CD4-positive, alpha-beta T cell treated with Interleukin-6 at 100 ng/mL for 8 hours (primary cell): ENCODE results near the gene HDAC6.
"Not testable (repeated sequence)": the region's sequence is repeated elsewhere in the genome, so short reads cannot be mapped to it uniquely, and the experiment has no call there.

Source experiments
- DNase-seq: peaks from one replicate; pipeline ENCODE4 v3.0.0-alpha.2; 2020; ENCODE audit warnings: mixed read lengths, low spot score

Gene HDAC6

DNA sequence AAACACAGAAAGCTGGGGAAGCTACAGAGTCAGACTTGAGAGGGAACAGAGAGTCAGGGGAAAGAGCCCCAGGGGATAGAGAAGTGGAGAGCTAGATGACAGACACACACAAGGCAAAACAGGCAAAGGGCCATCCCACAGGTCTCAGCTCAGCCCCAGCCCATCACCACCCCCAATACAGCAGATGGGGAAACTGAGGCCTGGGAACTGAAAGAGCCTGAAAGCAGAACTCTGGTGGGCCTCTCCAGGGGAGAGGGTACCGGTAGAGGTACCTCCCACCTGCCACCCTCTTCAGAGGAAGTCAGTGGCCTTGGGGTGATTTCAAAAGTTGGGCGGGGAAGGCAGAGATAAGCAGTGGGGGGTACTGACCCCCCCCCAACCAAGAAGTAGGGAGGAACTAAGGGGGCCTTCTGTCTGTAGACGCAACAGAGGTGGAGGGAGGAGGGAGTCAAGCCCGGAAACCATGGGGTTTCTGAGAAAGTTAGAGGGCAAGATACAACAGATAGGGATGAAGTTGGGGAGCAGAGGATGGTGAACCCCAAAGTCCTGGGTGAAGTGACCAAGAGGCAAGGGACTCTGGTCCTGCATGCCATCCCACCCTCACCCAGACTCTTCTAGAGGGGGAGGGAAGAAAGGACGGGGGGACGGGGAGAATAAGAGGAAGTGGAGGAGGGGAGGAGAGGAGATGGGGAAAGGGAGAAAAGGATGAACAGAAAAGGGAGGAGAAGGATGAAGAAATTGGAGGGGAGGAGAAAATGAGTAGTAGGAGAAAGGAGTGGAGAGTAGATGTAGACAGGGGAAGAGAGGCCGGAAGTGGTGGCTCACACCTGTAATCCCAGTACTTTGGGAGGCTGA, 12.3 kb upstream of the HDAC6 start:
- DNase-seq = no peak

- DNase-seq = no peak
Observed at GRCh38 chrX:48790477-48790876, 11.4 kb upstream of the HDAC6 start.

- DNase-seq = no peak
Observed at GRCh38 chrX:48791063-48791820, 10.6 kb upstream of the HDAC6 start.

DNA sequence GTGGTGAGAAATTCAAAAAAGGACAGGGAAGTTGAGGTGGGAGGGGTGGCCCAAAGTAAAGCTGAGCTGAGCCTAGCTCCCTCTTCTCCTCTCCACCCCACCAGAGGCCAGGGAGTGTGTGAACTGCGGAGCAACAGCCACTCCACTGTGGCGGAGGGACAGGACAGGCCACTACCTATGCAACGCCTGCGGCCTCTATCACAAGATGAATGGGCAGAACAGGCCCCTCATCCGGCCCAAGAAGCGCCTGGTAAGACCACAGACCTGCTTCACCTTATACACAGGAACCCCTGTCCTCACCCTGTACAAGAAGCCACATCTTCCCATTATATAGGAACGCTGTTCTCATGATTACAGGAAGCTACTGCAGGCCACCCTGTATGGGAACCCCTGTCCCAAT, 9.6 kb upstream of the HDAC6 start:
- no peak for DNase-seq

- DNase-seq = no peak
Observed at GRCh38 chrX:48793935-48794334, 7.9 kb upstream of the HDAC6 start.

DNA sequence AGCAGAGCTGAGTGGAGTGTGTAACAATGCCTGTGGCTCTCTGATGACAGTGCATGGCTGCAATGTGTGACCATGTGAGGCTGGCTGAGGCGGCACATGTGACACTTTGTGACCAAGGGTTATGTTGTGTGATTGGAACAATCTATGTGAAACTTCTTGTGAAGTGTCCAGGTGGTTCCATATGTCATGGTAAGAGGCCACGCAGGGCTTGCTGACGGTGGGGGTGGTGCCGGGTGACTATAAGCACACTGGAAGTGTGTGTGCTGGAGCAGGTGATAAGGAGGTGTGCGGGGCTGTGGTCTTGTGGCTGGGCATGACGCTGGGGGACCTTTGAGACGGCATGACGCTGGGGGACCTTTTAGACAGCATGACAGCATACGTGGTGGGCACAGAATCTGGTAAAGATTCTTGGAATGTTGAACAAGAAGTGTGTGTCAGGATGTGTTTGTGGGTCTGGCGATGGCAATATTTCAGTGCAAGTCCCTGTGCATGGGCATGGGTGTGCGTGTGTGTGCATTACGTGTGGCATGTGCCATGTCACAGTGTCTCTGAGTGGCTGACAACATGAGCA, 7.4 kb upstream of the HDAC6 start:
- no peak for DNase-seq

DNA sequence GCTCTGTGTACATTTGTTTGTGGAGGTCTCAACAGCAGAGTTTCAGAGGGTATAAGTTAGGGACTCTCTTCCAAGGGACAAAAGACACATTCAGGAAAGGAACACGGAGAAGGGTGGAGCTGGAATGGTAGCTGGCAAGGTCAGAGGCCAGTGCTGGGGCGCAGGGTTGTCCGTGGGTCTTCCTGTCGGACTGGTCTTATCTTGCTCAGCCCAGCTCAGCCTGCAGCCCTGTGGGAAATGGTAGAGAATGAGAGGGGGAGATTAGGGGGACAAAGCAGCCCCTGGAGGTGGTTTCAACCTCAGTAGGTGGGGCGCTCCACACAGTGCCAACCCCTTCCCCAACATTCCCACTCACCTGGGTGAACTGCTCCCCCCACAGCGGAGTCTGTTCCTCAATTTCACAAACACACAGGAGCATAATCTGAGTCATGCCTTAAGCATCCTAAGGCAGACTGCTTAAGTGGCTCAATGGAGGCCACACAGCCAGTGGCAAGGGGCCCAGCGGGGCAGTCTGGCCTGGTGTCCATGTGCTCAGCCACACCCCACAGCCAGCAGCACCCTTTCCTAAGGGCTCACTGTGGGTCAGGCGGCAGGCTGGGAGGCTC, 6.9 kb upstream of the HDAC6 start:
- DNase-seq = no peak

- no peak for DNase-seq
Observed at GRCh38 chrX:48798318-48798717, 3.5 kb upstream of the HDAC6 start.

- no peak for DNase-seq
Observed at GRCh38 chrX:48800574-48801279, 1.1 kb upstream of the HDAC6 start.

GRCh38 chrX:48802089-48802904, 430 bp downstream of the HDAC6 start:
- peak; percentile 40 for DNase-seq

DNA sequence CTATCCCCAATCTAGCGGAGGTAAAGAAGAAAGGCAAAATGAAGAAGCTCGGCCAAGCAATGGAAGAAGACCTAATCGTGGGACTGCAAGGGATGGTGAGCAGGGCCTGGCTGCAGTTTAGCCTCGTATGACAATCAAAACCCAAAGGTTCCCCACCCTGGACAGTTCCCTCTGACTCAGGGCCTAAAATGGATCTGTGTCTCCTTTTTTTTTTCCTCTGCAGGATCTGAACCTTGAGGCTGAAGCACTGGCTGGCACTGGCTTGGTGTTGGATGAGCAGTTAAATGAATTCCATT, 986 bp downstream of the HDAC6 start:
- DNase-seq = no peak

DNA sequence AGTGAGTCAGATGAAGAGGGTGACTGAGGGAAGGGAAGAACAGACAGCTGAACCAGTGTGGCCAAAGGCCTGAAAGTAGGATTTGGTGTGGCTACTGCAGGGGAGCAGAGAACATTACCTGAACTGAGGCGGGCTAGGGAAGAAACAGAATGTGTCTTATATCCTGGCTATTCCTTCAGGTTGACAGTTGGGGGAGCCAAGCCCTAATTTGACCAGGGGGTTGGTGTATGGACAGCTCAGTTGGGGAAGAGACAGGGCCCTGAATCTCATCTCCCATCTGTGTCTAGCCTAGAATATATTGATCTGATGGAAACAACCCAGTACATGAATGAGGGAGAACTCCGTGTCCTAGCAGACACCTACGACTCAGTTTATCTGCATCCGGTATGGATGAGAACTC, 4.2 kb downstream of the HDAC6 start:
- no peak for DNase-seq

DNA sequence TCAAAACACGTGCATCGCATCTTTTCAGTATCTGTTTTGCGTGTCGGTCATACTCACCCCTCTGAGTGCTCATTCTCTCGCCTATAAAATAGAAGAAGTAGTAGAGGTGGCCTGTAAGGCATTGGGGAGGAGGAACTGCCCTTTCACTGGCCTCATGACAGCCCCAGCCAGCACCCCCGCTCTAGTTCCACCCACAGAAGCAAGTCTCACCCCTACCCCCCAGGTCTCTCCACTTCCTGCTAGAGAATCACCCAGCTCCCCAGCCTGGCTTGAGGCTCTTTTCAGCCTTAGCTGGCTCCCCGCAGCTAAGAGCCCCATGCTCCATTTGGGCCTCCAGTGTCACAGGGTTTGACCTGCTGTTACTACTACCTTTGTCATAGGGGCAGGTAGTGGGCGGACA, 11.8 kb downstream of the HDAC6 start:
- DNase-seq = no peak

- DNase-seq = no peak
Observed at GRCh38 chrX:48814722-48815121, 12.9 kb downstream of the HDAC6 start.

GRCh38 chrX:48815266-48815665, 13.4 kb downstream of the HDAC6 start:
- DNase-seq = no peak

DNA sequence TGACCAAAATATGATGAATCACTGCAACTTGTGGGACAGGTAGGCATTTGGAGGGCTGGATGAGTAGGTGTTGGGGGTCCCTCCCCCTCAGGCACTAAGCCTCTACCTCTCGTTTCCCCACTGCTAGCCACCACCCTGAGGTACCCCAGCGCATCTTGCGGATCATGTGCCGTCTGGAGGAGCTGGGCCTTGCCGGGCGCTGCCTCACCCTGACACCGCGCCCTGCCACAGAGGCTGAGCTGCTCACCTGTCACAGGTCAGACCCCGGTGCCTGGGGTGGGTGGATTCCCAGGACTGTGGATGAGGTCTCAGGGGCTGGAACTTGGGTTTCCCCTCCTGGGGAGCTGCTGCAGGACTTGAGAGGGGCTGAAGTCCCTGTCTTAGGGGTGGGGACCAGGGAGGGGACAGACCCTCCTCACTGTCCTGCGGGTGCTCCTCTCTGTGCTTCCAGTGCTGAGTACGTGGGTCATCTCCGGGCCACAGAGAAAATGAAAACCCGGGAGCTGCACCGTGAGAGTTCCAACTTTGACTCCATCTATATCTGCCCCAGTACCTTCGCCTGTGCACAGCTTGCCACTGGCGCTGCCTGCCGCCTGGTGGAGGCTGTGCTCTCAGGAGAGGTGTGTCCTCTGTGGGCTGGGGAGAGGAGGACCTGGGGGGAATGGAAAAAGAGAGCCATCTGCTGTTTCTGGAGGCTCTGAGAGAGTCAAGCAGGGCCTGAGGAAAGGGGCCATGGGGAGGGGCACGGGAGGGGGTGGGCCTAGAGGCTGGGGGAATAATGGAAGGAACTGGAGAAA, 14.3 kb downstream of the HDAC6 start:
- DNase-seq = no peak

GRCh38 chrX:48818098-48818497, 16.2 kb downstream of the HDAC6 start:
- no peak for DNase-seq

- no peak for DNase-seq
Observed at GRCh38 chrX:48818866-48819265, 17.0 kb downstream of the HDAC6 start.

DNA sequence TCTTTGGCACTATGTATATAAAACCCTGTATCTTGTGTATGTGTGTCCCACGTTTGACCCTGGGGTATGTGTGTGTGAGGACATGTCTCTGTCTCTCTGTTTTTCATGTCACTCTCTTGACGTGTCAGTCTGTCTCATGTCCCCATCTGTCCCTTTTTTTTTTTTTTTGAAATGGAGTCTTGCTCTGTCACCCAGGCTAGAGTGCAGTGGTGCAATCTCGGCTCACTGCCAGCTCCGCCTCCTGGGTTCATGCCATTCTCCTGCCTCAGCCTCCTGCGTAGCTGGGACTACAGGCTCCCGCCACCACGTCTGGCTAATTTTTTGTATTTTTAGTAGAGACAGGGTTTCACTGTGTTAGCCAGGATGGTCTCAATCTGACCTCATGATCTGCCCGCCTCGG, 17.5 kb downstream of the HDAC6 start:
- DNase-seq = not testable (repeated sequence)

- DNase-seq = no peak
Observed at GRCh38 chrX:48823053-48823452, 21.2 kb downstream of the HDAC6 start.

DNA sequence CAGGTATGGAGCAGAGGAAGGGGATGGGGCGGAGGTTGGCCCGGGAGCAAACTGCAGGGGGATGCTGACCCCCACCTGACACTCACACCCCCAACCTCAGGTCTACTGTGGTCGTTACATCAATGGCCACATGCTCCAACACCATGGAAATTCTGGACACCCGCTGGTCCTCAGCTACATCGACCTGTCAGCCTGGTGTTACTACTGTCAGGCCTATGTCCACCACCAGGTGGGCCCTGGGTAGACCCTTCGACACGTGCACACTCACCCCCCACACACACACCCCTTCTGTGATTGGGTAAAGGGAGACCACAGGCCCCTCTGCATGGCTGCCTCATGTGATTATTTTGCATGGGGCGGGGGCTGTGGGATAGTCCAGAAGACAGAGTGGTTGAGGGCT, 22.2 kb downstream of the HDAC6 start:
- DNase-seq = no peak
